Measurements from ENCODE around the gene CSK.
A peak's percentile ranks its signal among the peaks of the same experiment; 100 is the strongest.

CSK gene

DNA sequence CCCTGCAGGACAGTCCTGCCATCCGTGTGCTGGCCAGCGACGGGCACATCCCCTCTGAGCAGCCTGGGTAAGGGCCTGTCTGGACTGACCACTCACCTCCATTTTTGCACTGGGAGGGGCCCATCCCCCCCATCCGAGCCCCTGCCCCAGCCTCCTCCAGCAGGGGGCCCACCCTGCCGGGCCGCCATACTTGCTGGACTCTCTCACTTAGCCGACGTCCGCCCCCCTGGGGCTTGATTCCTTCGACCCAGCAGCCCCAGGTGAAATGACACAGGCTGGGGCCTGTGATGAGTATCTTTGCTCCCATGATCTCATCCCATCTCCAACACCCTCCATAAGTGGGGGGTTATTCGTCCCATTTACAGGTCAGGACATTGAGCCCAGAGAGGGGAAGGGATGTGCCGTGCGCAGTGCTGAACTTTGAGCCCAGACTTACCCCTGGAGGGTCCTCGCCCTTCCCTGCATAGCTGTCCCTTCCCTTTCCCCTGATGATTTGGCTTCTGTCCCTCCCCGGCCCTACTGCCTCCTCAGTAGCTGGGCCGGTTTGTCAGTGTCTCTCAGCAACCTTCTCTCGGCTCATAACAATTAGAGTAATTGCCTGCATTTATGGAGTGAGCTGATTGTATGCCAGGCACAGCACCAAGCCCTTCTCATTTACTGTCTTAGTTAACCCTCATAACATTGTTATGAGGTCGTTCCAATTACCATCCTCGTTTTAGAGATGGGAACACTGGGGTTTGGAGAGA, 34.9 kb downstream of the CSK start:
- no peak for ATAC-seq (replicated peaks; ENCODE audit: extremely low read depth, poor library complexity, severe bottlenecking)
- no peak overlapping the region for H3K4me3 Mint-ChIP-seq
- H3K36me3 Mint-ChIP-seq (ENCODE audit: insufficient read depth), result no peaks in the 10 kb centered on the region
- no peaks in the 10 kb centered on the region for H3K27me3 Mint-ChIP-seq
- no peak for DNase-seq (ENCODE audit: low spot score in 2 of 2)
- H3K4me1 Mint-ChIP-seq, result peaks cover 10% of the 10 kb centered on the region
- no peaks in the 10 kb centered on the region for H3K9me3 Mint-ChIP-seq
- peak overlapping the region; percentile 46 for H3K27ac Mint-ChIP-seq (ENCODE audit: low read depth)

DNA sequence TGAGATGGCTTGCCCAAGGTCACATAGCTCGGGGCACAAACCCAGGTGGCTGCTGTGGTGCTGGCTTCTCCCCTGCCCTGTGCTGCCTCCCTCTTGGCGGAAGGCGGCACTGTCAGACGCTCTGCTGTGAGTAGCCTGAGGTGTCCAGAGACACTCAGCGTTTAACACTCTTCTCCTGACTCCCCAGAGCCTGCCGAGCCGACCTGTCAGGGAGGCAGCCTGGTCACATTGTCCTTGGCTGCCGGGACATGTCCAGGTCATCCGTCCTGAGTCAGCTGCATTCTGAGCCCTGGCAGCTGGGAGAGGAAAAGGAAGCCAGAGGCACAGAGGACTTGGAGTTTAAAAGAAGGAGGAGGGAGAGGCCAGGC, 35.5 kb downstream of the CSK start:
- ATAC-seq (replicated peaks; ENCODE audit: extremely low read depth, poor library complexity, severe bottlenecking) (no peak), DNase-seq (ENCODE audit: low spot score in 2 of 2) (no peak)
- Mint-ChIP-seq H3K4me3 (no peak overlapping the region), H3K27ac (ENCODE audit: low read depth) (peak overlapping the region; percentile 46), H3K9me3 (no peaks in the 10 kb centered on the region), H3K27me3 (no peaks in the 10 kb centered on the region), H3K4me1 (peaks cover 10% of the 10 kb centered on the region), H3K36me3 (ENCODE audit: insufficient read depth) (no peaks in the 10 kb centered on the region)

DNA sequence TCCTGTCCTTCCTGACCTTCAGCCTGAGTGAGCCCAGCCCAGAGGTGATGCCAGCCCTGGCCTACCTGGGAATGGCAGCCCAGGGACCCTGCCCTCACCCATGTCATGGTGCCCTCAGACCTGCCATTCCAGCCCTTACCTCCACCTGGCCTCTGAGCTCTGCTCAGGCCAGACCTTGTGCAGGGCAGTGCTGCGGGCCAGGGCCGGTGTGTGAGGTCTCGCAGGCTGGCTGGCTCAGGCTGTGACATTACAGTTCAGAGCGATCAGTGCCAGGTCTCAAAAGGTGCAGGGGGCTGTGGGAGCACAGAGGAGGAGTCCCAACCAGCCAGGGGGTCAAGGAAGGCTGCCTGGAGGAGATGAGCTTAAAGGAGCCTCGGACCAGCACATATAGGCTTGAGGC, 38.2 kb downstream of the CSK start:
- Mint-ChIP-seq H3K4me3 (no peak overlapping the region), H3K9me3 (no peaks in the 10 kb centered on the region), H3K36me3 (ENCODE audit: insufficient read depth) (no peaks in the 10 kb centered on the region), H3K27ac (ENCODE audit: low read depth) (no peak overlapping the region), H3K27me3 (no peaks in the 10 kb centered on the region), H3K4me1 (peaks cover 10% of the 10 kb centered on the region)
- DNase-seq (ENCODE audit: low spot score in 2 of 2), result no peak
- no peak for ATAC-seq (replicated peaks; ENCODE audit: extremely low read depth, poor library complexity, severe bottlenecking)

DNA sequence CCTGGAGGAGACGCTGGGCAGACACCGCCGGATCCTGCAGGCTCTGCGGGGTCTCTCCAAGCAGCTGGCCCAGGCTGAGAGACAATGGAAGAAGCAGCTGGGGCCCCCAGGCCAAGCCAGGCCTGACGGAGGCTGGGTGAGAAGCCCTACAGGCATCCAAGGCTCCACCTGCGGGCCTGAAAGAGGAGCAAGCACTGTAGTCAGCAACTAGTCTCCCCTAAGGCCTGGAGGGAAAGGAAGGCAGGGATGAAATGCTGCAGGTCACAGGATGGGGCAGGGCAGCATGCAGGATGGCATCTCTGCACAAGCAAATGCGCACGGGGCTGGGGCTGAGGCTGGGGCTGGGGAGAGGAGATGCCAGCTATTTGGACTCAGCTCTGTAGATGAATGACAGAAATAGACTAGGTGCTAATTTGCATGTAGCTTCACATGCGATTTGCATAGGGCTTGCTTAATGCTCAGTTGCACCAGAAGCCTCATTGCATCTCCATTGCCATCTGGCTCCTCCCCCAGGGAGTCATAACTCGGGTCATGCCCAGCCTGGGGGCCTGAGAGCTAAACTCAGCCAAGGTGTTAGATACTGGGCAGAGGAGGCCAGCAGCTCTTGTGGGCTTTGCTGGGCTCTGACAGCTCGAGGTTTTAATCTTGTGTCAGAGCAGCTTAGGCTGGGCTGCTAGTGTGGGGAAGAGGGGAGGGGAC, 39.4 kb downstream of the CSK start:
- H3K27ac Mint-ChIP-seq (ENCODE audit: low read depth), result no peak overlapping the region

DNA sequence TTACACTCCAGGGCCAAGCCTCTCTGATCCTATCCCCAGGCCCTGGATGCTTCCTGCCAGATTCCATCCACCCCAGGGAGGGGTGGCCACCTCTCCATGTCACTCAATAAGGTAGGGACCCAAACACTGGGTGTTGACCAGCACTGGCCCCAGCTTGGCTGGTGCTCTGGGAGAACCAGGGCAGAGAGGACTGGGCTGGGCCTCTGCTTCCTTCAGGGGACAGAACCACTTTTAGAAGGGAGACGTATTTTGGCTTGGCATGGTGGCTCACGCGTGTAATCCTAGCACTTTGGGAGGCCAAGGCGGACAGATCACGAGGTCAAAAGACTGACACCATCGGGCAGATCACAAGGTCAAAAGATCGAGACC, 39.9 kb downstream of the CSK start:
- Mint-ChIP-seq H3K4me1 (peaks cover 13% of the 10 kb centered on the region), H3K4me3 (no peak overlapping the region), H3K9me3 (no peaks in the 10 kb centered on the region), H3K27ac (ENCODE audit: low read depth) (no peak overlapping the region), H3K36me3 (ENCODE audit: insufficient read depth) (no peaks in the 10 kb centered on the region), H3K27me3 (peaks cover 7% of the 10 kb centered on the region)
- ATAC-seq (replicated peaks; ENCODE audit: extremely low read depth, poor library complexity, severe bottlenecking) (no peak), DNase-seq (ENCODE audit: low spot score in 2 of 2) (no peak)

More for the DNA sequence above, 39.4 kb downstream of the CSK start:
- H3K27me3 Mint-ChIP-seq, result peaks cover 2% of the 10 kb centered on the region
- H3K36me3 Mint-ChIP-seq (ENCODE audit: insufficient read depth), result no peaks in the 10 kb centered on the region
- DNase-seq (ENCODE audit: low spot score in 2 of 2), result no peak
- peaks cover 10% of the 10 kb centered on the region for H3K4me1 Mint-ChIP-seq
- H3K4me3 Mint-ChIP-seq, result no peak overlapping the region
- H3K9me3 Mint-ChIP-seq, result no peaks in the 10 kb centered on the region
- no peak for ATAC-seq (replicated peaks; ENCODE audit: extremely low read depth, poor library complexity, severe bottlenecking)

DNA sequence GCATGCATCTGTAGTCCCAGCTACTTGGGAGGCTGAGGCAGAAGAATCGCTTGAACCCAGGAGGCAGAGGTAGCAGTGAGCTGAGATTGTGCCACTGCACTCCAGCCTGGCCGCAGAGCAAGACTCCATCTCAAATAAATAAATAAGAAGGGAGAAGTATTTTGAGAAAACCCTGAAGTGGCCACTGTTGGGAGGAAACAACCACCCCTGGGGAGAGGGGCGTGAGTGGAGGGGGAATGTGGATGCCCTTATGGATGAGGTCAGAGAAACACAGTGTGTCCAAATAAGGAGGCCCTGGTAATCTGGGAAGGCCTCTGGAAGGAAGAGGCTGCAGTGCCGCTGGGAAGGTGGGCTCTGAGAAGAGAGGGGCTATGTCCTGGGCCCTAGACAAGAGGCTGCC, 40.4 kb downstream of the CSK start:
- no peak for ATAC-seq (replicated peaks; ENCODE audit: extremely low read depth, poor library complexity, severe bottlenecking)
- Mint-ChIP-seq H3K27ac (ENCODE audit: low read depth) (no peak overlapping the region), H3K36me3 (ENCODE audit: insufficient read depth) (no peaks in the 10 kb centered on the region), H3K9me3 (no peaks in the 10 kb centered on the region), H3K4me3 (no peak overlapping the region), H3K27me3 (peaks cover 12% of the 10 kb centered on the region), H3K4me1 (peaks cover 9% of the 10 kb centered on the region)
- no peak for DNase-seq (ENCODE audit: low spot score in 2 of 2)

DNA sequence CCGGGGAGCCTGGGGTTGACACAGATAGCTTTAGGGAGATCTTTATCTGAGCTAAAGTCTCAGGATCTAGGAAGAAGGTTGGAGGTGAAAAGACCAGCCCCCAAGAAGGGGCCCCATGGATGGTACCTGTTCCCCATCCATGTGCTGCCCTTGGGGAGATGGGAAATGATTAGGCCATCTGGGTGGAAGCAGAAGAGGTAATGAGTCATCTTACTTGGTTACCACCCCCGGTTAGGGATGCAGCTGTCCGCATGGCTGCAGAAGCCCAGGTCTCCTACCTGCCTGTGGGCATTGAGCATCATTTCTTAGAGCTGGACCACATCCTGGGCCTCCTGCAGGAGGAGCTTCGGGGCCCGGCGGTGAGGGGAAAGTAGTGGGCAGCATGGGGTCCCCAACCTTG, 41.4 kb downstream of the CSK start:
- Mint-ChIP-seq H3K36me3 (ENCODE audit: insufficient read depth) (no peaks in the 10 kb centered on the region), H3K4me1 (peaks cover 5% of the 10 kb centered on the region), H3K27ac (ENCODE audit: low read depth) (no peak overlapping the region), H3K9me3 (no peaks in the 10 kb centered on the region), H3K4me3 (no peak overlapping the region), H3K27me3 (peaks cover 23% of the 10 kb centered on the region)
- ATAC-seq (replicated peaks; ENCODE audit: extremely low read depth, poor library complexity, severe bottlenecking) (no peak), DNase-seq (ENCODE audit: low spot score in 2 of 2) (no peak)

DNA sequence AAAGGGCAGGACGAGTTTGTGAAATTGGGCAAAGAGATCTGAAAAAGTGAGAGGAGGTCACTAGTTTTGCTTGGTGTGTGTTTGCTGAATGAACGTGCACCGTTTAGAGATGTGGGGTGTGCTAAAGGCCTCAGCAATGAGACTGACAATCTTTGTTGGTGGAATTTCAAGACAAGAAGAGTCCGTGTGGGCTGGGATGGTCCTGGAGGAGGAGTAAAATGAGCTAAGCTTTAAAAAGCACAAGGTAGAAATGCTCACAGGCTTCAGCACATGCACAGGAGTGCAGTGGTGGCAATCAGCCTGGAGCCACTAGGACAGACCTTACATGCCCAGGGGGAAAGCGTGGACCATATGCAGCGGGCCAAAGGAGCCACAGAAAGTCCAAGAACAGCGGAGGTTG, 43.1 kb downstream of the CSK start:
- Mint-ChIP-seq H3K27ac (ENCODE audit: low read depth) (no peak overlapping the region), H3K36me3 (ENCODE audit: insufficient read depth) (no peaks in the 10 kb centered on the region), H3K27me3 (peaks cover 30% of the 10 kb centered on the region), H3K4me3 (no peak overlapping the region), H3K9me3 (no peaks in the 10 kb centered on the region), H3K4me1 (peaks cover 5% of the 10 kb centered on the region)
- DNase-seq (ENCODE audit: low spot score in 2 of 2) (no peak), ATAC-seq (replicated peaks; ENCODE audit: extremely low read depth, poor library complexity, severe bottlenecking) (no peak)

DNA sequence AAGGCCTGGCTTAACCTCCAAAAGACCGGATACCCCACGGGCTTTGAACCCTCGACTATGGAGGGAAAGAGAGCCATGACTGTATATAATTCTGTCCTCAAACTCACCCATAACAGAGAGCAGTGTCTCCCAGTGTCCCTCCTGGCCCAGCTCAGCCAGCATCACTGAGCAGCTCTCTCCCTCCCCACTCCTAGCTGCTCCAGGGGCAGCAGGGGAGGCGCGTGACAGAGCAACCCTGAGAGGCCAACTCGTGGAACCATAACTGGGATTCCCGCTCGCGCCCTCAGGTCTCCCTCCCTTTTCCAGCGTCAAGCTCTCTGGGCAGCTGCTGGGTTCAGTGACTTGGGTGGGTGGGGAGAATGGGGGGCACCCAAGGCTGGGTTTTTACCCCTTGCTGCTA, 44.0 kb downstream of the CSK start:
- no peak for ATAC-seq (replicated peaks; ENCODE audit: extremely low read depth, poor library complexity, severe bottlenecking)
- DNase-seq (ENCODE audit: low spot score in 2 of 2), result no peak
- Mint-ChIP-seq H3K9me3 (no peaks in the 10 kb centered on the region), H3K27ac (ENCODE audit: low read depth) (no peak overlapping the region), H3K27me3 (peaks cover 30% of the 10 kb centered on the region), H3K4me1 (peaks cover 5% of the 10 kb centered on the region), H3K36me3 (ENCODE audit: insufficient read depth) (no peaks in the 10 kb centered on the region), H3K4me3 (no peak overlapping the region)

DNA sequence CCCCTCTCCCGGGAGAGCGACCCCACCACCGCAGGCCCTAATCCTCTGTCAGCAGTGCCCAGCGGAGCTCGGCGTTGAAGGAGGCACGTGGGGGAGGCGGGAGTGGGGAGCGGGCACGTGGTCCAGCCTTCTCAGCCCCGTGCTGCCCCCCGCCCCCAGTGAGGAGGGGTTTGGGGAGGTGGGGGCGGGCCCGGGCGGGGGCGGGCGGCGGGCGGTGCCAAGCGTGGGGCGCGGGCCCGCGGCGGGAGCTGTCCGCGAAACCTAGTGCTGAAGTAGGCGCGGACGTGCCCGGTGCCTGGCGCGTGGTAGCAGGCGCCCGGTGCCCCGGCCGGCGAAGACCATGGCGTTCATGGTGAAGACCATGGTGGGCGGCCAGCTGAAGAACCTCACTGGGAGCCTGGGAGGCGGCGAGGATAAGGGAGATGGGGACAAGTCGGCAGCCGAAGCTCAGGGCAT, 44.5 kb downstream of the CSK start, which contains the start of gene CPLX3:
TSS of gene CPLX3 (plus strand) at position 264 of the 456 bp plus-strand sequence. CDS start at position 341, 77 bp downstream.
- peaks cover 30% of the 10 kb centered on the region for H3K27me3 Mint-ChIP-seq
- H3K4me3 Mint-ChIP-seq, result no peak within 1 kb of the TSS
- H3K36me3 Mint-ChIP-seq (ENCODE audit: insufficient read depth), result no peaks in the 10 kb centered on the region
- no peaks in the 10 kb centered on the region for H3K9me3 Mint-ChIP-seq
- DNase-seq (ENCODE audit: low spot score in 2 of 2) (no peak), ATAC-seq (replicated peaks; ENCODE audit: extremely low read depth, poor library complexity, severe bottlenecking) (peak; percentile 40)
- H3K27ac Mint-ChIP-seq (ENCODE audit: low read depth), result no peak within 1 kb of the TSS
- H3K4me1 Mint-ChIP-seq, result peaks cover 5% of the 10 kb centered on the region

DNA sequence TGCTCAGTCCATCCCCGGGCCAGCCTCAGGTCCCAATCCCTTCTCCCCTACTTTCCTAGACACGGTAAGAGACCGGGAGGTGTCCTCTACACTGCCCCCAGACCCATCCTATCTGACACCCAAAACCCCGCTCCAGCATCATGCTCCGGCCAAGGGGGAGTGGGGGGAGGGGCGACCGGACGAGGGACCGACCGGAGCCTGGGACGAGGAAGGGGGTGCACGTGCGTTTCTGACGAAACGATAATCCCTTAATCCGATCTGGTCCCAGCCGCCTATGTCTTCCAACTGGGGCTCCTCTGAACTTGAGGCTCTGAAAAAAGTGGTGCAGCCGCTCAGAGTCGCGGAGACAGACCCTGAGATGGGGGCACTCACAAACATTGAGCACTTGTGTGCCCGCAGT, 45.0 kb downstream of the CSK start:
- H3K4me1 Mint-ChIP-seq, result peaks cover 5% of the 10 kb centered on the region
- no peaks in the 10 kb centered on the region for H3K36me3 Mint-ChIP-seq (ENCODE audit: insufficient read depth)
- H3K27me3 Mint-ChIP-seq, result peaks cover 30% of the 10 kb centered on the region
- DNase-seq (ENCODE audit: low spot score in 2 of 2) (no peak), ATAC-seq (replicated peaks; ENCODE audit: extremely low read depth, poor library complexity, severe bottlenecking) (no peak)
- no peak overlapping the region for H3K27ac Mint-ChIP-seq (ENCODE audit: low read depth)
- H3K4me3 Mint-ChIP-seq, result no peak overlapping the region
- H3K9me3 Mint-ChIP-seq, result no peaks in the 10 kb centered on the region

DNA sequence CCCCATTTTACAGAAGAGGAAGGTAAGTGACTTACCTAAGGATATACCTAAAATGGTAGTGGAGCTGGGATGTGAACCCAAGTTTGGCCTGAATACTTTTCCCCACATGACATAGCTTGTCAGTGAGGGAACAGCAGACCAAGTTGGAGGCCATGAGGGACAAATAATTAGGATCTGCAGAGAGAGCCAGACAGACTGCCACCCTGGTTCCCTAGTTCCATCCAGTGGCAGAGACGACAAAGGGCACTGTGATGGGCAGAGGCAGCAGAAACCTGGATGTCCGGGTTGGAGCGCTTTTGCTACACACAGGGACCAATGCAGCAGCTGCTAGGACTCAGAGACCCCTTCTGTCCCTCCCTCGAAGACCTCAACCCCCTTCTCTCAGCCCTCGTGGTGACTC, 45.7 kb downstream of the CSK start:
- Mint-ChIP-seq H3K27ac (ENCODE audit: low read depth) (no peak overlapping the region), H3K36me3 (ENCODE audit: insufficient read depth) (no peaks in the 10 kb centered on the region), H3K4me3 (no peak overlapping the region), H3K9me3 (no peaks in the 10 kb centered on the region), H3K27me3 (peaks cover 30% of the 10 kb centered on the region), H3K4me1 (peaks cover 5% of the 10 kb centered on the region)
- ATAC-seq (replicated peaks; ENCODE audit: extremely low read depth, poor library complexity, severe bottlenecking) (no peak), DNase-seq (ENCODE audit: low spot score in 2 of 2) (no peak)

DNA sequence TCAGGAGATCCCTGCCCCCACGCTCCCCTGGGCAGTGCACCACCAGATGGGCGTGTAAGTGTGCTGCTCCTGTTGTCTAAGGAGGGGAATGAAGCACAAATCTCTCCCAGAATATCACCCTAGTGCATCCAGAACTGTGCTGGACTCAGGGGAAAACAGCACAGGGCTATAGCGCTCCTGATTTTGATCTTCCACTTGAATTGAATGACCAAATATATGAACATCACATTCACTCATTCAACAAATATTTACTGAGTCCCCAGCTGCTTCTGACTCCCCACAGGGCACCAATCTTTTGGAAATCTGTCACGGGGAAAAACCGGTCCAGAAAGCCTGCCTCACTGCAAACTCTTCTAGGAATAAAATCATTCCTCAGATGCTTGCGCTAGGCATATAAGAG, 47.0 kb downstream of the CSK start:
- Mint-ChIP-seq H3K4me3 (no peak overlapping the region), H3K9me3 (no peaks in the 10 kb centered on the region), H3K27ac (ENCODE audit: low read depth) (no peak overlapping the region)

More for the DNA sequence above, 47.0 kb downstream of the CSK start:
- H3K4me1 Mint-ChIP-seq, result peaks cover 5% of the 10 kb centered on the region
- no peak for ATAC-seq (replicated peaks; ENCODE audit: extremely low read depth, poor library complexity, severe bottlenecking)
- peaks cover 30% of the 10 kb centered on the region for H3K27me3 Mint-ChIP-seq
- no peaks in the 10 kb centered on the region for H3K36me3 Mint-ChIP-seq (ENCODE audit: insufficient read depth)
- DNase-seq (ENCODE audit: low spot score in 2 of 2), result no peak

Measured in central memory CD8-positive, alpha-beta T cell (primary cell).